K562 (cell line): Measurements from ENCODE around the gene SELPLG. TPM values are rescaled to one million over a fixed set of nuclear protein-coding genes. Genes with fewer than 3 reads are reported as not detected.

ENCODE experiments used
- ATAC-seq: fragments of 200-7000 bp; cut with Tn5 transposase; 3 replicates; pipeline ENCODE4 v1.9.1; 2020; ENCODE audit warnings: moderate library complexity
- BruUV-seq: library from RNA; stranded (reverse); fragments of 400-500 nt; replicated peaks from 2 replicates; lab custom pipeline; 2021; lab: Mats Ljungman, UMichigan
- CTCF ChIA-PET: fragments of 300-600 bp; formaldehyde crosslinking; extraction: SDS; loops from one replicate; lab custom pipeline; 2021; ENCODE audit warnings: low intra/inter-chr PET ratio; lab: Yijun Ruan, JAX
- POLR2A ChIA-PET: fragments of 300-600, 350-650 bp; sonication (Branson Sonifier 250); formaldehyde crosslinking; extraction: SDS; loops from one replicate; lab custom pipeline; 2021; ENCODE audit warnings: antibody characterized with exemption, inconsistent platforms; lab: Yijun Ruan, JAX
- DNase-seq, 4 experiments: peaks; one replicate each; pipeline versions ENCODE4 v3.0.0 to v3.0.0-alpha.2; 2011 to 2018; ENCODE audit warnings: low spot score in 3 of 4, mixed read lengths in 3 of 4; ENCODE audit errors: extremely low read depth in 1 of 4
- FAIRE-seq: peaks from 2 replicates; lab custom pipeline; 2011; peaks lifted over from hg19 to GRCh38; lab: Jason Lieb, UNC
- H2AFZ ChIP-seq: 2 replicates; pipeline ENCODE4 v1.6.0; 2011; ENCODE audit warnings: low read depth, low read length, control low read depth, inconsistent platforms
- H3K27ac ChIP-seq: fragments of 200-600 bp; 3 replicates; pipeline ENCODE4 v1.8.0; 2011; ENCODE audit warnings: low read depth, mild to moderate bottlenecking, control low read depth, inconsistent platforms, low read length, moderate library complexity, mixed read lengths; ENCODE audit errors: extremely low read depth
- H3K27me3 ChIP-seq, 2 experiments: fragments of 300-600 bp in 1 of 2; 2 replicates in 1 of 2; 3 replicates in 1 of 2; pipeline versions ENCODE4 v1.6.0 to v1.8.0; 2011; ENCODE audit warnings: inconsistent platforms in 2 of 2, low read length in 2 of 2, mild to moderate bottlenecking in 1 of 2, mixed read lengths in 1 of 2, moderate library complexity in 1 of 2; ENCODE audit not compliant: control insufficient read depth in 2 of 2, insufficient read depth in 2 of 2
- H3K36me3 ChIP-seq: fragments of 300-600 bp; 3 replicates; pipeline ENCODE4 v1.8.0; 2011; ENCODE audit warnings: mild to moderate bottlenecking, low read length, inconsistent platforms; ENCODE audit not compliant: control insufficient read depth, insufficient read depth
- H3K4me1 ChIP-seq, 2 experiments: fragments of 200-600 bp in 1 of 2; replicated peaks in 1 of 2; 2 replicates in 1 of 2; 3 replicates in 1 of 2; pipeline versions ENCODE4 v1.5.1 to v1.8.0; 2011; ENCODE audit warnings: inconsistent platforms in 2 of 2, low read length in 2 of 2, mild to moderate bottlenecking in 1 of 2, mixed read lengths in 1 of 2, moderate library complexity in 1 of 2; ENCODE audit not compliant: control insufficient read depth in 2 of 2, insufficient read depth in 2 of 2
- H3K4me2 ChIP-seq: 2 replicates; pipeline ENCODE4 v1.6.1; 2011; ENCODE audit warnings: low read length, control low read depth, inconsistent platforms, mixed read lengths; ENCODE audit not compliant: insufficient read depth
- H3K4me3 ChIP-seq: fragments of 200-600 bp; sonication (generic), shearing (Covaris generic); 2 replicates; pipeline ENCODE4 v1.5.1; 2016; ENCODE audit warnings: control low read depth, inconsistent platforms
- H3K79me2 ChIP-seq: fragments of 200-600 bp; 3 replicates; pipeline ENCODE4 v1.8.0; 2011; ENCODE audit warnings: low read length, inconsistent platforms; ENCODE audit not compliant: control insufficient read depth, insufficient read depth
- H3K9ac ChIP-seq, 2 experiments: 2 replicates each; pipeline versions ENCODE4 v1.6.0 to v1.6.1; 2011; ENCODE audit warnings: low read depth in 2 of 2, low read length in 2 of 2, control low read depth in 1 of 2, inconsistent platforms in 1 of 2, mild to moderate bottlenecking in 1 of 2, mixed read lengths in 1 of 2; ENCODE audit not compliant: insufficient read depth in 1 of 2
- H3K9me1 ChIP-seq: one replicate; pipeline ENCODE4 v1.6.0; 2011; ENCODE audit warnings: inconsistent platforms, mild to moderate bottlenecking, low read length, moderate library complexity; ENCODE audit not compliant: control insufficient read depth, insufficient read depth
- H3K9me3 ChIP-seq: replicated peaks from 2 replicates; pipeline ENCODE4 v1.5.1; 2011; ENCODE audit warnings: low read depth, low read length, inconsistent platforms; ENCODE audit not compliant: control insufficient read depth, insufficient read depth
- H4K20me1 ChIP-seq: replicated peaks from 2 replicates; pipeline ENCODE4 v1.6.1; 2011; ENCODE audit warnings: low read length, inconsistent platforms, mixed read lengths; ENCODE audit not compliant: control insufficient read depth, insufficient read depth
- BACH1 ChIP-seq: fragments of 200-800 bp; sonication (Bioruptor generic); IDR thresholded peaks from 2 replicates; pipeline ENCODE4 v1.6.1; 2016; ENCODE audit warnings: missing genetic modification characterization, missing compliant biosample characterization
- BHLHE40 ChIP-seq: IDR thresholded peaks from 2 replicates; pipeline ENCODE4 v1.6.1; 2011; ENCODE audit warnings: low read length, improper control_type of control experiment
- GABPB2 ChIP-seq: fragments of 250-450 bp; sonication (Bioruptor Pico); conservative IDR thresholded peaks from 2 replicates; pipeline ENCODE4 v1.5.1; 2021; ENCODE audit warnings: mild to moderate bottlenecking
- HEY1 ChIP-seq: fragments of 250-450 bp; sonication (Bioruptor Pico); IDR thresholded peaks from 2 replicates; pipeline ENCODE4 v1.5.0; 2020; ENCODE audit warnings: mild to moderate bottlenecking, moderate library complexity, borderline replicate concordance
- HMG20B ChIP-seq: fragments of 250-450 bp; sonication (Bioruptor Pico); IDR thresholded peaks from 2 replicates; pipeline ENCODE4 v1.5.0; 2021; ENCODE audit warnings: mild to moderate bottlenecking
- HOMEZ ChIP-seq: fragments of 250-450 bp; sonication (Bioruptor Pico); IDR thresholded peaks from 2 replicates; pipeline ENCODE4 v1.4.0; 2020; ENCODE audit warnings: mild to moderate bottlenecking, moderate library complexity
- KDM1A ChIP-seq, 2 experiments: fragments of 450-650 bp; IDR thresholded peaks; 2 replicates each; pipeline ENCODE4 v1.6.1; 2016; ENCODE audit warnings: mild to moderate bottlenecking in 2 of 2
- MEIS2 ChIP-seq: fragments of 450-650 bp; IDR thresholded peaks from 2 replicates; pipeline ENCODE4 v1.6.1; 2014; ENCODE audit warnings: mild to moderate bottlenecking; ENCODE audit not compliant: partially characterized antibody
- NR0B1 ChIP-seq: fragments of 450-650 bp; IDR thresholded peaks from one replicate; pipeline ENCODE4 v1.6.1; 2018; ENCODE audit warnings: mild to moderate bottlenecking, moderate library complexity; ENCODE audit not compliant: partially characterized antibody
- PHTF2 ChIP-seq: fragments of 250-450 bp; sonication (Bioruptor Pico); IDR thresholded peaks from 2 replicates; pipeline ENCODE4 v1.5.0; 2021; ENCODE audit warnings: mild to moderate bottlenecking
- RBM17 ChIP-seq: fragments of 200-400 bp; formaldehyde crosslinking; IDR thresholded peaks from 2 replicates; pipeline ENCODE4 v1.6.1; 2017; ENCODE audit warnings: low read depth, mild to moderate bottlenecking, low read length, borderline replicate concordance
- SMC3 ChIP-seq: conservative IDR thresholded peaks from 2 replicates; pipeline ENCODE4 v1.6.1; 2011; ENCODE audit warnings: low read depth, low read length, improper control_type of control experiment; ENCODE audit not compliant: insufficient read depth
- SOX6 ChIP-seq: fragments of 450-650 bp; IDR thresholded peaks from 2 replicates; pipeline ENCODE4 v1.6.1; 2014; ENCODE audit warnings: mild to moderate bottlenecking
- TSC22D4 ChIP-seq: fragments of 450-650 bp; IDR thresholded peaks from 2 replicates; pipeline ENCODE4 v1.6.1; 2016; ENCODE audit warnings: missing genetic modification characterization, missing biosample characterization, control low read depth
- USF2 ChIP-seq: sonication (generic); formaldehyde crosslinking; IDR thresholded peaks from 2 replicates; pipeline ENCODE4 v1.5.0; 2020; ENCODE audit warnings: missing genetic modification reagents
- ZBTB17 ChIP-seq: fragments of 450-650 bp; formaldehyde crosslinking; IDR thresholded peaks from 2 replicates; pipeline ENCODE4 v1.4.0; 2020; ENCODE audit warnings: mild to moderate bottlenecking
- ZBTB8A ChIP-seq: fragments of 450-650 bp; IDR thresholded peaks from 2 replicates; pipeline ENCODE4 v1.6.1; 2018; ENCODE audit warnings: mild to moderate bottlenecking, moderate library complexity; ENCODE audit not compliant: partially characterized antibody
- ZNF253 ChIP-seq: fragments of 250-450 bp; sonication (Bioruptor Pico); conservative IDR thresholded peaks from 2 replicates; pipeline ENCODE4 v1.6.1; 2021; ENCODE audit warnings: mild to moderate bottlenecking
- ZNF395 ChIP-seq: fragments of 200-800 bp; sonication (Bioruptor generic); IDR thresholded peaks from 2 replicates; pipeline ENCODE4 v1.6.1; 2017; ENCODE audit warnings: missing genetic modification characterization, missing compliant biosample characterization
- ZNF668 ChIP-seq: fragments of 250-450 bp; sonication (Bioruptor Pico); IDR thresholded peaks from 2 replicates; pipeline ENCODE4 v1.8.0; 2022; ENCODE audit warnings: mild to moderate bottlenecking, inconsistent platforms
- WGBS: fragments of 100-300 bp; shearing (Covaris generic); methylation state at CpG from one replicate; pipeline ENCODE4 v1.1.6; 2016; ENCODE audit warnings: low coverage, mixed read lengths; ENCODE audit not compliant: insufficient coverage; ENCODE audit errors: missing lambda C conversion rate; 5-methylcytosine and 5-hydroxymethylcytosine counted together
- in situ Hi-C: fragments of 300-500 bp; cut with MboI; formaldehyde crosslinking; loops from 4 replicates; pipeline ENCODE4 v1.15.0; 2018; ENCODE audit warnings: inconsistent platforms, mixed read lengths
- intact Hi-C: fragments of 100-400 bp; cut with micrococcal nuclease; formaldehyde crosslinking; loops from 2 replicates; pipeline ENCODE4 v1.14.2; 2022
- polyA plus RNA-seq, 8 experiments: library from polyadenylated mRNA; depleted of rRNA in 4 of 8; stranded (reverse) in 5 of 8; unstranded in 3 of 8; fragments of >200 nt; fragmentation: Nextera tagmentation in 2 of 8; fragmentation: Illumina TruSeq in 1 of 8; extraction: Ambion mirVana in 2 of 8; extraction: Trizol in 1 of 8; gene quantifications; 2 replicates each; pipeline versions ENCODE4 v1.2.1 to v1.2.3, GENCODE V29; 2011 to 2014; ENCODE audit warnings: inconsistent platforms in 1 of 8, missing spikeins in 1 of 8
- total RNA-seq, 7 experiments: library from RNA; depleted of rRNA in 6 of 7; stranded (reverse); fragments of >200 nt in 6 of 7; fragmentation: Illumina TruSeq in 2 of 7; extraction: Trizol in 2 of 7; gene quantifications; 2 replicates each; pipeline versions ENCODE4 v1.2.1 to v1.2.3, GENCODE V29; 2011 to 2021; ENCODE audit warnings: low replicate concordance in 1 of 7

The SELPLG gene
- total and polyA plus RNA-seq, 9 of the 15 experiments (the other 6 are each of a cell fraction or from before 2014, with no cell fraction given), result 0.22 to 10.2 (median 1.7) TPM

- intact Hi-C loops, result no loop called here
- 65% methylated on average over 1 of the region's 1 CpG for WGBS
- Histone ChIP-seq H2AFZ (no peak overlapping the region), H3K36me3 (peaks cover 54% of the 10 kb centered on the region), H3K9me3 (no peaks in the 10 kb centered on the region), H3K9ac (no peak overlapping the region), H3K27ac (no peak overlapping the region), H3K4me2 (no peak overlapping the region), H4K20me1 (no peaks in the 10 kb centered on the region), H3K4me3 (no peak overlapping the region), H3K27me3 (no peaks in the 10 kb centered on the region), H3K79me2 (peaks cover 91% of the 10 kb centered on the region), H3K9me1 (no peaks in the 10 kb centered on the region), H3K4me1 (peaks cover 0 to 24% of the 10 kb centered on the region in 2 experiments; a peak in 3 of 5 replicates)
- DNase-seq (no peak), ATAC-seq (no peak), FAIRE-seq (no peak)
- ChIA-PET CTCF (interaction anchor here (0.6 kb wide), 1 partner anchor 50 kb away, joined by 3 read pairs; the partner anchor contains the start of gene CORO1C), POLR2A (interaction anchor here (1.0 to 1.5 kb wide), 3 partner anchors 9 to 11 kb away, joined by 3 to 6 read pairs (median 4); no protein-coding TSS in a partner anchor)
- in situ Hi-C loops, result no loop called here
- BruUV-seq, result no TSS peak
- no peak for TF ChIP-seq ZNF668
- TF ChIP-seq SMC3, result no peak
- no peak for TF ChIP-seq GABPB2
- TF ChIP-seq BHLHE40, result no peak
- TF ChIP-seq ZNF253, result no peak
- TF ChIP-seq SOX6, result peak; percentile 79; the same call in 1 of the 2 replicates
- no peak for TF ChIP-seq RBM17
- no peak for TF ChIP-seq PHTF2 (CRISPR knock-in tag)
- TF ChIP-seq NR0B1, result no peak
- TF ChIP-seq HEY1 (CRISPR knock-in tag), result no peak
- no peak for TF ChIP-seq ZBTB8A
- peak; percentile 52 for TF ChIP-seq MEIS2
- no peak for TF ChIP-seq ZNF395 (CRISPR knock-in tag)
- no peak for TF ChIP-seq HOMEZ (CRISPR knock-in tag)
- TF ChIP-seq BACH1 (tag), result no peak
- no peak for TF ChIP-seq HMG20B (CRISPR knock-in tag)
- TF ChIP-seq ZBTB17 (CRISPR knock-in tag), result no peak
- TF ChIP-seq KDM1A (IDR thresholded peaks at IDR 0.05), result 0 out of 4 replicates have a peak, but pooled peaks of 1 of the 2 experiments have one; percentile 17
- TF ChIP-seq USF2 (CRISPR knock-in tag), result no peak
- no peak for TF ChIP-seq TSC22D4 (tag)
These were observed 47.6 kb upstream of the SELPLG start for GRCh38 chr12:108681317-108681716.
